GM10266 (cell line): ENCODE measurements around the gene IFFO2.
A peak's percentile ranks its signal among the peaks of the same experiment; 100 is the strongest.

Experiments
- DNase-seq: peaks from one replicate; pipeline ENCODE4 v3.0.0; 2012; ENCODE audit errors: extremely low spot score
- TF ChIP-seq, protein P1 (sequence below): IDR thresholded peaks from 2 replicates; pipeline ENCODE4 v1.5.1; 2012; ENCODE audit warnings: mild to moderate bottlenecking, low read depth; ENCODE audit not compliant: control insufficient read depth, insufficient read depth; ENCODE audit errors: missing control alignments

The IFFO2 gene

GRCh38 chr1:18922848-18923755, 33.4 kb downstream of the IFFO2 start:
- TF ChIP-seq, protein P1, sequence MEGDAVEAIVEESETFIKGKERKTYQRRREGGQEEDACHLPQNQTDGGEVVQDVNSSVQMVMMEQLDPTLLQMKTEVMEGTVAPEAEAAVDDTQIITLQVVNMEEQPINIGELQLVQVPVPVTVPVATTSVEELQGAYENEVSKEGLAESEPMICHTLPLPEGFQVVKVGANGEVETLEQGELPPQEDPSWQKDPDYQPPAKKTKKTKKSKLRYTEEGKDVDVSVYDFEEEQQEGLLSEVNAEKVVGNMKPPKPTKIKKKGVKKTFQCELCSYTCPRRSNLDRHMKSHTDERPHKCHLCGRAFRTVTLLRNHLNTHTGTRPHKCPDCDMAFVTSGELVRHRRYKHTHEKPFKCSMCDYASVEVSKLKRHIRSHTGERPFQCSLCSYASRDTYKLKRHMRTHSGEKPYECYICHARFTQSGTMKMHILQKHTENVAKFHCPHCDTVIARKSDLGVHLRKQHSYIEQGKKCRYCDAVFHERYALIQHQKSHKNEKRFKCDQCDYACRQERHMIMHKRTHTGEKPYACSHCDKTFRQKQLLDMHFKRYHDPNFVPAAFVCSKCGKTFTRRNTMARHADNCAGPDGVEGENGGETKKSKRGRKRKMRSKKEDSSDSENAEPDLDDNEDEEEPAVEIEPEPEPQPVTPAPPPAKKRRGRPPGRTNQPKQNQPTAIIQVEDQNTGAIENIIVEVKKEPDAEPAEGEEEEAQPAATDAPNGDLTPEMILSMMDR = no peak
- no peak for DNase-seq

- TF ChIP-seq, protein P1 = no peak
- DNase-seq = no peak
These were observed 34.2 kb downstream of the IFFO2 start for GRCh38 chr1:18922319-18922726.

GRCh38 chr1:18921516-18922251, 34.8 kb downstream of the IFFO2 start:
- TF ChIP-seq, protein P1 = peak; percentile 5

DNA sequence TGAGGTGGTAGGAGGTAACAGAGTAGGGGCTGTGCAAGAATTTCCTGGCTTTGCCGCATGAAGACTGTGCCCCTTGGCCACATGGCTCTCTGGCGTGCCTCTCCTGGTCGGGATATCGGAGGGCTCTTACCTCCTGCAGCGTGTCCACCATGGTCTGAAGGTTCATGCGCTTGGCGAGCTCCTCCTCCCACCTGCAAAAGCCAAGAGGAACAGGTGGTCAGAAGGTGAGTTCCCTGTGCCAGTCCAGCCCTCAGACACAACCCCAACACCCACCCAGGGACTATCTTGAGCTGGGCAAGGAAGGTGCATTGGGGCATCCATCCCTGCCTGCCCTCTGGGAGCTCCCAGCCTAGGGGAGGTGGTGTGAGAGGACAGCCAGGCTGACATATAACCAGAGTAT, 35.5 kb downstream of the IFFO2 start:
- no peak for DNase-seq
- TF ChIP-seq, protein P1 = no peak

More at GRCh38 chr1:18921516-18922251, 34.8 kb downstream of the IFFO2 start:
- no peak for DNase-seq

DNA sequence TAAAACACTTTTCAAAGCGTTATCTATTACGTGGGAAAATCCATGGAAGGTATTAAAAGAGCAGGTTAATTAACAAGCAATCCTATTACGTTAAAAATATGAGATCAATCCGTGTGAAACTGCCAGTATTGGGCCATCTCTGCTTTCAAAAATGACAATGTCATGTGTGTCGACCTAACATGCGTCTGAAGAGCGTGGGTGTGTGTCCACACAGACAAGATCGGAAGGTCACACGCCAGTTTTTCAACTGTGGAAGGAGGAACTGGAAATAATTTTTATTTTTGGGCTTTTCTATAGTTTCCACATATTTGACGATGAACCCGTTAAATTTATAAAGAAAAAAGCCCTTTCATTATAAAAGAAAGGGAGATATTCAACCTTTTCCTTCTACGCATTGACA, 36.5 kb downstream of the IFFO2 start:
- DNase-seq = no peak
- TF ChIP-seq, protein P1 = no peak

- TF ChIP-seq, protein P1 = no peak
- no peak for DNase-seq
These were observed 37.1 kb downstream of the IFFO2 start for GRCh38 chr1:18919197-18919905.
